HepG2 (cell line): ENCODE data around the gene ARHGAP26. TPM values are rescaled to one million over a fixed set of nuclear protein-coding genes. Genes with fewer than 3 reads are reported as not detected.

ENCODE experiments used
- ATRX ChIP-seq: sonication (generic); formaldehyde crosslinking; IDR thresholded peaks from 2 replicates; pipeline ENCODE4 v1.4.0; 2020; ENCODE audit warnings: missing genetic modification reagents, borderline replicate concordance
- BHLHE40 ChIP-seq: IDR thresholded peaks from 2 replicates; pipeline ENCODE4 v1.6.1; 2011; ENCODE audit warnings: low read length, improper control_type of control experiment
- DMAP1 ChIP-seq: IDR thresholded peaks from 2 replicates; pipeline ENCODE4 v1.6.1; 2016
- FUBP1 ChIP-seq: sonication (generic); formaldehyde crosslinking; IDR thresholded peaks from 2 replicates; pipeline ENCODE4 v1.5.1; 2020; ENCODE audit warnings: missing genetic modification reagents, mild to moderate bottlenecking, borderline replicate concordance
- GPN1 ChIP-seq: sonication (generic); formaldehyde crosslinking; IDR thresholded peaks from 2 replicates; pipeline ENCODE4 v1.5.1; 2020; ENCODE audit warnings: missing genetic modification reagents, borderline replicate concordance
- HHEX ChIP-seq: IDR thresholded peaks from 2 replicates; pipeline ENCODE4 v1.6.1; 2016; ENCODE audit warnings: control low read depth
- HNF4A ChIP-seq: sonication (generic); formaldehyde crosslinking; IDR thresholded peaks from 2 replicates; pipeline ENCODE4 v1.4.0; 2020; ENCODE audit warnings: missing genetic modification reagents
- IRF9 ChIP-seq: sonication (generic); formaldehyde crosslinking; IDR thresholded peaks from 2 replicates; pipeline ENCODE4 v1.8.0; 2022; ENCODE audit warnings: missing genetic modification reagents, mild to moderate bottlenecking, borderline replicate concordance
- JUND ChIP-seq: sonication (generic); formaldehyde crosslinking; IDR thresholded peaks from 2 replicates; pipeline ENCODE4 v1.8.0; 2022; ENCODE audit warnings: mild to moderate bottlenecking, missing genetic modification reagents
- KMT2B ChIP-seq: IDR thresholded peaks from 2 replicates; pipeline ENCODE4 v1.6.1; 2016; ENCODE audit warnings: missing genetic modification reagents, missing compliant biosample characterization
- NFIC ChIP-seq: IDR thresholded peaks from 2 replicates; pipeline ENCODE4 v1.6.1; 2012; ENCODE audit warnings: mild to moderate bottlenecking, low read length, inconsistent platforms
- STAT5B ChIP-seq: sonication (generic); formaldehyde crosslinking; IDR thresholded peaks from 2 replicates; pipeline ENCODE4 v1.4.0; 2020; ENCODE audit warnings: missing genetic modification reagents
- TRIM22 ChIP-seq: fragments of 450-650 bp; IDR thresholded peaks from 2 replicates; pipeline ENCODE4 v1.6.1; 2017
- ZNF121 ChIP-seq: sonication (generic); formaldehyde crosslinking; IDR thresholded peaks from 2 replicates; pipeline ENCODE4 v1.5.0; 2020; ENCODE audit warnings: mild to moderate bottlenecking, missing genetic modification reagents
- ZNF20 ChIP-seq: sonication (generic); formaldehyde crosslinking; IDR thresholded peaks from 2 replicates; pipeline ENCODE4 v1.4.0; 2020; ENCODE audit warnings: mild to moderate bottlenecking, moderate library complexity, missing genetic modification reagents
- ZNF3 ChIP-seq: IDR thresholded peaks from 2 replicates; pipeline ENCODE4 v1.7.0; 2017; ENCODE audit warnings: inconsistent platforms
- ZNF713 ChIP-seq: sonication (generic); formaldehyde crosslinking; IDR thresholded peaks from 2 replicates; pipeline ENCODE4 v1.4.0; 2020; ENCODE audit warnings: mild to moderate bottlenecking, missing genetic modification reagents
- ZNF776 ChIP-seq: sonication (generic); formaldehyde crosslinking; IDR thresholded peaks from 2 replicates; pipeline ENCODE4 v1.4.0; 2020; ENCODE audit warnings: mild to moderate bottlenecking, missing genetic modification reagents
- ZSCAN29 ChIP-seq: sonication (generic); formaldehyde crosslinking; conservative IDR thresholded peaks from 2 replicates; pipeline ENCODE4 v1.4.0; 2020; ENCODE audit warnings: mild to moderate bottlenecking, missing genetic modification reagents
- polyA plus RNA-seq, 8 experiments: library from polyadenylated mRNA; depleted of rRNA in 3 of 8; stranded (reverse) in 7 of 8; unstranded in 1 of 8; fragments of >200 nt; fragmentation: Illumina TruSeq in 4 of 8; extraction: Trizol in 4 of 8; gene quantifications; 2 replicates each; pipeline versions ENCODE4 v1.2.1 to v1.2.3, GENCODE V29; 2011 to 2016; ENCODE audit warnings: low read depth in 4 of 8, missing spikeins in 1 of 8, mixed read lengths in 1 of 8; ENCODE audit not compliant: insufficient read depth in 1 of 8
- total RNA-seq, 5 experiments: library from RNA; depleted of rRNA; stranded (reverse); fragments of >200 nt; fragmentation: Illumina TruSeq; extraction: Trizol; gene quantifications; 2 replicates each; pipeline ENCODE4 v1.2.3, GENCODE V29; 2016; ENCODE audit warnings: low read depth in 1 of 5
- TF ChIP-seq, protein P1 (sequence below): sonication (generic); formaldehyde crosslinking; conservative IDR thresholded peaks from 2 replicates; pipeline ENCODE4 v1.4.0; 2020; ENCODE audit warnings: mild to moderate bottlenecking, missing genetic modification reagents, moderate library complexity
- TF ChIP-seq, protein P2 (sequence below): IDR thresholded peaks from 2 replicates; pipeline ENCODE4 v1.6.1; 2016; ENCODE audit warnings: missing compliant biosample characterization, missing genetic modification reagents, borderline replicate concordance
- TF ChIP-seq, protein P3 (sequence below): sonication (generic); formaldehyde crosslinking; IDR thresholded peaks from 2 replicates; pipeline ENCODE4 v1.8.1; 2023; ENCODE audit warnings: mild to moderate bottlenecking, missing genetic modification reagents, borderline replicate concordance

ARHGAP26 gene
- total and polyA plus RNA-seq, 2 of the 13 experiments (the other 11 are each of a cell fraction or from before 2014, with no cell fraction given): 9.6 to 18.2 TPM

GRCh38 chr5:142821733-142822487 lies 51.7 kb downstream of the ARHGAP26 start (continued):
- TF ChIP-seq, protein P1, sequence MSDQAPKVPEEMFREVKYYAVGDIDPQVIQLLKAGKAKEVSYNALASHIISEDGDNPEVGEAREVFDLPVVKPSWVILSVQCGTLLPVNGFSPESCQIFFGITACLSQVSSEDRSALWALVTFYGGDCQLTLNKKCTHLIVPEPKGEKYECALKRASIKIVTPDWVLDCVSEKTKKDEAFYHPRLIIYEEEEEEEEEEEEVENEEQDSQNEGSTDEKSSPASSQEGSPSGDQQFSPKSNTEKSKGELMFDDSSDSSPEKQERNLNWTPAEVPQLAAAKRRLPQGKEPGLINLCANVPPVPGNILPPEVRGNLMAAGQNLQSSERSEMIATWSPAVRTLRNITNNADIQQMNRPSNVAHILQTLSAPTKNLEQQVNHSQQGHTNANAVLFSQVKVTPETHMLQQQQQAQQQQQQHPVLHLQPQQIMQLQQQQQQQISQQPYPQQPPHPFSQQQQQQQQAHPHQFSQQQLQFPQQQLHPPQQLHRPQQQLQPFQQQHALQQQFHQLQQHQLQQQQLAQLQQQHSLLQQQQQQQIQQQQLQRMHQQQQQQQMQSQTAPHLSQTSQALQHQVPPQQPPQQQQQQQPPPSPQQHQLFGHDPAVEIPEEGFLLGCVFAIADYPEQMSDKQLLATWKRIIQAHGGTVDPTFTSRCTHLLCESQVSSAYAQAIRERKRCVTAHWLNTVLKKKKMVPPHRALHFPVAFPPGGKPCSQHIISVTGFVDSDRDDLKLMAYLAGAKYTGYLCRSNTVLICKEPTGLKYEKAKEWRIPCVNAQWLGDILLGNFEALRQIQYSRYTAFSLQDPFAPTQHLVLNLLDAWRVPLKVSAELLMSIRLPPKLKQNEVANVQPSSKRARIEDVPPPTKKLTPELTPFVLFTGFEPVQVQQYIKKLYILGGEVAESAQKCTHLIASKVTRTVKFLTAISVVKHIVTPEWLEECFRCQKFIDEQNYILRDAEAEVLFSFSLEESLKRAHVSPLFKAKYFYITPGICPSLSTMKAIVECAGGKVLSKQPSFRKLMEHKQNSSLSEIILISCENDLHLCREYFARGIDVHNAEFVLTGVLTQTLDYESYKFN (CRISPR knock-in tag): peak; percentile 52; the same call in 1 of the 2 replicates
- TF ChIP-seq HNF4A (CRISPR knock-in tag) (peak; percentile 61; the same call in 1 of the 2 replicates), GPN1 (no peak), FUBP1 (CRISPR knock-in tag) (no peak), ZSCAN29 (CRISPR knock-in tag) (no peak), TRIM22 (no peak), JUND (0 out of 2 replicates have a peak, but pooled peaks have one; percentile 35), ZNF776 (CRISPR knock-in tag) (no peak), IRF9 (CRISPR knock-in tag) (no peak), KMT2B (CRISPR knock-in tag) (no peak), ZNF713 (no peak), ZNF3 (CRISPR knock-in tag) (no peak), HHEX (CRISPR knock-in tag) (no peak), ZNF121 (CRISPR knock-in tag) (no peak), BHLHE40 (no peak), NFIC (peak; percentile 56; the same call in 1 of the 2 replicates), ATRX (CRISPR knock-in tag) (no peak), STAT5B (no peak), DMAP1 (CRISPR knock-in tag) (no peak), ZNF20 (CRISPR knock-in tag) (no peak)
- TF ChIP-seq, protein P2, sequence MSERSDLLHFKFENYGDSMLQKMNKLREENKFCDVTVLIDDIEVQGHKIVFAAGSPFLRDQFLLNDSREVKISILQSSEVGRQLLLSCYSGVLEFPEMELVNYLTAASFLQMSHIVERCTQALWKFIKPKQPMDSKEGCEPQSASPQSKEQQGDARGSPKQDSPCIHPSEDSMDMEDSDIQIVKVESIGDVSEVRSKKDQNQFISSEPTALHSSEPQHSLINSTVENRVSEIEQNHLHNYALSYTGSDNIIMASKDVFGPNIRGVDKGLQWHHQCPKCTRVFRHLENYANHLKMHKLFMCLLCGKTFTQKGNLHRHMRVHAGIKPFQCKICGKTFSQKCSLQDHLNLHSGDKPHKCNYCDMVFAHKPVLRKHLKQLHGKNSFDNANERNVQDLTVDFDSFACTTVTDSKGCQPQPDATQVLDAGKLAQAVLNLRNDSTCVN (CRISPR knock-in tag): no peak
- TF ChIP-seq, protein P3, sequence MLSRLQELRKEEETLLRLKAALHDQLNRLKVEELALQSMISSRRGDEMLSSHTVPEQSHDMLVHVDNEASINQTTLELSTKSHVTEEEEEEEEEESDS (CRISPR knock-in tag): no peak
